HEK293 (cell line): ENCODE data around the gene NUSAP1.

Experiments
- CTCF ChIP-seq: fragments of 450-650 bp; formaldehyde crosslinking; IDR thresholded peaks from 2 replicates; pipeline ENCODE4 v1.5.1; 2016; ENCODE audit warnings: missing biosample characterization, missing genetic modification characterization
- ZBTB1 ChIP-seq: fragments of 450-650 bp; formaldehyde crosslinking; IDR thresholded peaks from 2 replicates; pipeline ENCODE4 v1.5.1; 2016; ENCODE audit warnings: missing biosample characterization, missing genetic modification characterization
- ZBTB48 ChIP-seq: fragments of 450-650 bp; formaldehyde crosslinking; IDR thresholded peaks from 2 replicates; pipeline ENCODE4 v1.5.1; 2016; ENCODE audit warnings: missing biosample characterization, missing genetic modification characterization
- ZNF23 ChIP-seq: fragments of 450-650 bp; formaldehyde crosslinking; IDR thresholded peaks from 2 replicates; pipeline ENCODE4 v1.5.1; 2016; ENCODE audit warnings: missing biosample characterization, missing genetic modification characterization, borderline replicate concordance
- ZNF266 ChIP-seq: fragments of 450-650 bp; formaldehyde crosslinking; IDR thresholded peaks from 2 replicates; pipeline ENCODE4 v1.5.1; 2016; ENCODE audit warnings: missing biosample characterization, missing genetic modification characterization, low read depth
- ZNF335 ChIP-seq: fragments of 450-650 bp; formaldehyde crosslinking; conservative IDR thresholded peaks from 2 replicates; pipeline ENCODE4 v1.5.1; 2016; ENCODE audit warnings: missing biosample characterization, missing genetic modification characterization
- ZNF501 ChIP-seq: fragments of 450-650 bp; formaldehyde crosslinking; IDR thresholded peaks from 2 replicates; pipeline ENCODE4 v1.5.1; 2016; ENCODE audit warnings: missing biosample characterization, missing genetic modification characterization
- ZNF544 ChIP-seq: fragments of 450-650 bp; formaldehyde crosslinking; IDR thresholded peaks from 2 replicates; pipeline ENCODE4 v1.5.0; 2017; ENCODE audit warnings: missing biosample characterization, missing genetic modification characterization
- ZNF585B ChIP-seq: fragments of 450-650 bp; formaldehyde crosslinking; IDR thresholded peaks from 2 replicates; pipeline ENCODE4 v1.5.1; 2016; ENCODE audit warnings: missing biosample characterization, missing genetic modification characterization
- ZNF600 ChIP-seq: fragments of 450-650 bp; formaldehyde crosslinking; IDR thresholded peaks from 2 replicates; pipeline ENCODE4 v1.5.1; 2016; ENCODE audit warnings: missing biosample characterization, missing genetic modification characterization
- ZNF701 ChIP-seq: fragments of 450-650 bp; formaldehyde crosslinking; IDR thresholded peaks from 2 replicates; pipeline ENCODE4 v1.5.1; 2016; ENCODE audit warnings: missing biosample characterization, missing genetic modification characterization
- ZNF791 ChIP-seq: fragments of 450-650 bp; formaldehyde crosslinking; IDR thresholded peaks from 2 replicates; pipeline ENCODE4 v1.5.1; 2016; ENCODE audit warnings: missing biosample characterization, missing genetic modification characterization
- ZNF830 ChIP-seq: fragments of 450-650 bp; IDR thresholded peaks from 2 replicates; pipeline ENCODE4 v1.5.0; 2018; ENCODE audit warnings: missing biosample characterization, missing genetic modification characterization, low read depth, mild to moderate bottlenecking, moderate library complexity
- TF ChIP-seq, protein P1 (sequence below): fragments of 450-650 bp; formaldehyde crosslinking; IDR thresholded peaks from 2 replicates; pipeline ENCODE4 v1.5.1; 2017; ENCODE audit warnings: missing biosample characterization, missing genetic modification characterization

DNA sequence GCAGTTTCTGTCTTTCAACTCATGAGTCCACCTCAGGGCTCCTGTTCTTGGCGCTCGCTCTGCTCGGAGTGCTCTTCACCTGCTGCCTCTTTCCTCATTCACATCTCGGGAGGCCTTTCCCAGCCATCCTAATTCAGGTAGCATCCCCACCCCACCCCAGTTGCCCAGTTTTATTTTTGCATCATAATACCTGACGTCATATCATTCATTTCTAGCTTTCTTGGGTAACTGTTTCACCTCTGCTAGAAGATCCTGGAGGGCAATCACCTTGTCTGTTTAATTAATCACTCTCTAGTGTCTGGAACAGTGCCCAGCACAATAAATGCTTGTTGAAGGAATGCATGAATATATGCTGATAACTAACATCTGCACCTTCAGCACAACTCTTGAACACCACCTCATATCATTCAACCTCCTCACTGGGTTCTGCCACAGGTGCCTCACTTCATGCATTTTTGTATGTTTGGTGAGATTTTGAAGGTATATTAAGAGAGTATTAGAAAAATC, 7.6 kb downstream of the NUSAP1 start:
- TF ChIP-seq ZBTB48 (tag by site-specific recombination) (no peak), ZNF266 (tag by site-specific recombination) (no peak), ZNF585B (tag by site-specific recombination) (no peak), ZNF830 (tag by site-specific recombination) (no peak), ZNF335 (tag by site-specific recombination) (no peak), ZNF600 (no peak), ZNF701 (no peak), ZNF23 (no peak), ZBTB1 (tag by site-specific recombination) (no peak), ZNF544 (tag by site-specific recombination) (no peak), CTCF (tag by site-specific recombination) (no peak), ZNF501 (no peak), ZNF791 (no peak)
- TF ChIP-seq, protein P1, sequence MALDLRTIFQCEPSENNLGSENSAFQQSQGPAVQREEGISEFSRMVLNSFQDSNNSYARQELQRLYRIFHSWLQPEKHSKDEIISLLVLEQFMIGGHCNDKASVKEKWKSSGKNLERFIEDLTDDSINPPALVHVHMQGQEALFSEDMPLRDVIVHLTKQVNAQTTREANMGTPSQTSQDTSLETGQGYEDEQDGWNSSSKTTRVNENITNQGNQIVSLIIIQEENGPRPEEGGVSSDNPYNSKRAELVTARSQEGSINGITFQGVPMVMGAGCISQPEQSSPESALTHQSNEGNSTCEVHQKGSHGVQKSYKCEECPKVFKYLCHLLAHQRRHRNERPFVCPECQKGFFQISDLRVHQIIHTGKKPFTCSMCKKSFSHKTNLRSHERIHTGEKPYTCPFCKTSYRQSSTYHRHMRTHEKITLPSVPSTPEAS (tag by site-specific recombination), result no peak
